Nephron progenitor cell (in vitro differentiated cells): ENCODE measurements around the gene EFNA5.

Experiments used
- DNase-seq: peaks from one replicate; pipeline ENCODE4 v3.0.0; 2021
- H3K27ac Mint-ChIP-seq: 2 replicates; pipeline ENCODE4 v1.8.0; 2021; ENCODE audit warnings: mild to moderate bottlenecking, moderate library complexity, mixed read lengths
- H3K27me3 Mint-ChIP-seq: 2 replicates; pipeline ENCODE4 v1.8.0; 2021; ENCODE audit warnings: mild to moderate bottlenecking, low read depth, mixed read lengths; ENCODE audit not compliant: poor library complexity
- H3K36me3 Mint-ChIP-seq: 2 replicates; pipeline ENCODE4 v1.8.0; 2021; ENCODE audit warnings: low read depth, mixed read lengths
- H3K4me1 Mint-ChIP-seq: 2 replicates; pipeline ENCODE4 v1.8.0; 2021; ENCODE audit warnings: mixed read lengths
- H3K4me3 Mint-ChIP-seq: 2 replicates; pipeline ENCODE4 v1.8.0; 2021; ENCODE audit warnings: mild to moderate bottlenecking, moderate library complexity, mixed read lengths
- H3K9me3 Mint-ChIP-seq: 2 replicates; pipeline ENCODE4 v1.8.0; 2021; ENCODE audit warnings: mild to moderate bottlenecking, moderate library complexity, mixed read lengths
- CTCF ChIP-seq: fragments of 200-600 bp; sonication (generic); IDR thresholded peaks from 2 replicates; pipeline ENCODE4 v1.5.0; 2021; ENCODE audit warnings: antibody characterized with exemption

The EFNA5 gene

GRCh38 chr5:107576736-107577393 lies 93.9 kb downstream of the EFNA5 start:
- Mint-ChIP-seq H3K27me3 (no peaks in the 10 kb centered on the region), H3K27ac (no peak overlapping the region), H3K9me3 (no peaks in the 10 kb centered on the region), H3K36me3 (no peaks in the 10 kb centered on the region), H3K4me1 (peaks cover 17% of the 10 kb centered on the region), H3K4me3 (no peak overlapping the region)
- DNase-seq: no peak
- no peak for TF ChIP-seq CTCF

GRCh38 chr5:107576155-107576554 lies 94.6 kb downstream of the EFNA5 start:
- Mint-ChIP-seq H3K4me3 (no peak overlapping the region), H3K4me1 (peaks cover 22% of the 10 kb centered on the region), H3K27me3 (no peaks in the 10 kb centered on the region), H3K9me3 (no peaks in the 10 kb centered on the region), H3K36me3 (no peaks in the 10 kb centered on the region), H3K27ac (no peak overlapping the region)
- no peak for TF ChIP-seq CTCF
- no peak for DNase-seq

- Mint-ChIP-seq H3K27ac (no peak overlapping the region), H3K36me3 (no peaks in the 10 kb centered on the region), H3K4me1 (peaks cover 32% of the 10 kb centered on the region), H3K9me3 (no peaks in the 10 kb centered on the region), H3K4me3 (no peak overlapping the region), H3K27me3 (no peaks in the 10 kb centered on the region)
- TF ChIP-seq CTCF: no peak
- DNase-seq: no peak
Measured at GRCh38 chr5:107574287-107574686, 96.5 kb downstream of the EFNA5 start.

- H3K9me3 Mint-ChIP-seq: no peaks in the 10 kb centered on the region
- no peak for DNase-seq
- TF ChIP-seq CTCF: no peak
- no peak overlapping the region for H3K27ac Mint-ChIP-seq
- no peaks in the 10 kb centered on the region for H3K36me3 Mint-ChIP-seq
- H3K27me3 Mint-ChIP-seq: no peaks in the 10 kb centered on the region
- H3K4me3 Mint-ChIP-seq: no peak overlapping the region
- peaks cover 43% of the 10 kb centered on the region for H3K4me1 Mint-ChIP-seq
Measured at GRCh38 chr5:107572715-107573368, 97.9 kb downstream of the EFNA5 start.

- peak; percentile 94 for TF ChIP-seq CTCF
- H3K9me3 Mint-ChIP-seq: no peaks in the 10 kb centered on the region
- peak; percentile 97 for DNase-seq
- peak overlapping the region; percentile 69 for H3K4me3 Mint-ChIP-seq
- peaks cover 51% of the 10 kb centered on the region for H3K4me1 Mint-ChIP-seq
- H3K36me3 Mint-ChIP-seq: no peaks in the 10 kb centered on the region
- H3K27me3 Mint-ChIP-seq: peaks cover 3% of the 10 kb centered on the region
- peak overlapping the region; percentile 58 for H3K27ac Mint-ChIP-seq
Measured at GRCh38 chr5:107571621-107572536, 98.9 kb downstream of the EFNA5 start.
